ENCODE measurements around the gene CR1.
A peak's percentile ranks its signal among the peaks of the same experiment; 100 is the strongest.
"Not testable (repeated sequence)": the region's sequence is repeated elsewhere in the genome, so short reads cannot be mapped to it uniquely, and the experiment has no call there.

CR1 gene

GRCh38 chr1:207594095-207594494 lies 98.1 kb downstream of the CR1 start:
- not testable (repeated sequence) for DNase-seq

GRCh38 chr1:207603777-207604176 lies 107.8 kb downstream of the CR1 start:
- no peak for DNase-seq

GRCh38 chr1:207605444-207606361 lies 109.7 kb downstream of the CR1 start:
- DNase-seq: no peak

GRCh38 chr1:207606362-207606755 lies 110.4 kb downstream of the CR1 start:
- no peak for DNase-seq

GRCh38 chr1:207612762-207613161 lies 116.8 kb downstream of the CR1 start:
- no peak for DNase-seq

- DNase-seq: no peak
Measured at GRCh38 chr1:207619871-207620542, 124.0 kb downstream of the CR1 start.

GRCh38 chr1:207620543-207620893 lies 124.6 kb downstream of the CR1 start:
- DNase-seq: no peak

GRCh38 chr1:207625504-207626071 lies 129.6 kb downstream of the CR1 start:
- not testable (repeated sequence) for DNase-seq

GRCh38 chr1:207626972-207627337 lies 131.0 kb downstream of the CR1 start:
- DNase-seq: no peak

GRCh38 chr1:207627496-207627895 lies 131.5 kb downstream of the CR1 start:
- no peak for DNase-seq

GRCh38 chr1:207628776-207629175 lies 132.8 kb downstream of the CR1 start:
- no peak for DNase-seq

- no peak for DNase-seq
Measured at GRCh38 chr1:207631137-207631536, 135.2 kb downstream of the CR1 start.

- DNase-seq: no peak
Measured at GRCh38 chr1:207633226-207633625, 137.3 kb downstream of the CR1 start.

- not testable (repeated sequence) for DNase-seq
Measured at GRCh38 chr1:207633699-207634289, 137.8 kb downstream of the CR1 start.

GRCh38 chr1:207634293-207634692 lies 138.3 kb downstream of the CR1 start:
- DNase-seq: not testable (repeated sequence)

GRCh38 chr1:207635569-207636186 lies 139.7 kb downstream of the CR1 start:
- not testable (repeated sequence) for DNase-seq

GRCh38 chr1:207638487-207639145 lies 142.7 kb downstream of the CR1 start:
- not testable (repeated sequence) for DNase-seq

- not testable (repeated sequence) for DNase-seq
Measured at GRCh38 chr1:207639362-207639761, 143.4 kb downstream of the CR1 start.

GRCh38 chr1:207644166-207644851 lies 148.4 kb downstream of the CR1 start:
- DNase-seq: no peak

GRCh38 chr1:207644852-207645634 lies 149.1 kb downstream of the CR1 start, which contains the start of gene CR1L:
Gene CR1L (plus strand): TSS chr1:207645133. CDS start chr1:207645234, 101 bp downstream.
- peak; percentile 88 for DNase-seq

- DNase-seq: no peak
Measured at GRCh38 chr1:207645635-207646081, 149.7 kb downstream of the CR1 start.

Measured in activated effector memory CD4-positive, alpha-beta T cell treated with anti-CD3 and anti-CD28 coated beads, Interleukin-2, amount 50 U/mL, for 16 hours (primary cell).